Breast epithelium (tissue), 3 donors: Measurements from ENCODE around the gene COX17.

Experiments
- CTCF ChIP-seq, 3 donors: fragments of 450-650 bp; IDR thresholded peaks; one replicate each; pipeline ENCODE4 v1.5.1; 2016 to 2017; ENCODE audit warnings: antibody characterized with exemption in 3 of 3, mild to moderate bottlenecking in 3 of 3, moderate library complexity in 3 of 3
- POLR2A ChIP-seq: fragments of 450-650 bp; IDR thresholded peaks from one replicate; pipeline ENCODE4 v1.6.1; 2016; ENCODE audit warnings: antibody characterized with exemption, mild to moderate bottlenecking, moderate library complexity
- POLR2AphosphoS5 ChIP-seq, 3 donors: sonication (generic); formaldehyde crosslinking; IDR thresholded peaks; one replicate each; pipeline ENCODE4 v1.6.1; 2017; ENCODE audit warnings: antibody characterized with exemption in 3 of 3

DNA sequence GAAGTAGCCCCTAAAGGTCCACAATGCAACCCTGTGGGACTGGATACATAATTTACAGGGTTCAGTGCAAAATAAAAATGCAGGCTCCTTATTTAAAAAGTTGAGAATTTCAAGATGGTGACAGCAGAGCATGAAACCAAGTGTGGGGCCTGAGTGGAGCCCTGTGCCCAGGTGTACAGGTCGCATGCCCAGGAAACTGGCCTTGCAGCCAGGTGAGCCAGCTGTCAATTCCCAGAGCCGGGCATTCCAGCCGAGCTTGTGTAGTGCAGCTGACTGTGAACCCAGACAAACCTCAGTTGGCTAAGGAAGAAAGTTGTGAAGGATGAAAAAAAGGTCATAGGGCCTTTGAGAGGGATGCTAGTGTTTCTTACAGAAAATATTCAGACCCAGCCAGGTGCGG is 44.4 kb downstream of the COX17 start:
- TF ChIP-seq CTCF (IDR thresholded peaks at IDR 0.05) (no peak), POLR2A (no peak), POLR2AphosphoS5 (IDR thresholded peaks at IDR 0.05) (no peak)
